Subcutaneous abdominal adipose tissue (tissue), 5 donors: Measurements from ENCODE around the gene TBATA.
"Not testable (repeated sequence)": the region's sequence is repeated elsewhere in the genome, so short reads cannot be mapped to it uniquely, and the experiment has no call there.

Experiments used
- H3K27ac ChIP-seq: one replicate; pipeline ENCODE4 v1.7.0; 2013; ENCODE audit warnings: low read depth, mild to moderate bottlenecking, inconsistent platforms, low read length, moderate library complexity
- H3K27me3 ChIP-seq, 5 donors: one replicate each; pipeline ENCODE4 v1.7.0; 2013; ENCODE audit warnings: low read length in 5 of 5, inconsistent platforms in 1 of 5; ENCODE audit not compliant: control insufficient read depth in 5 of 5, insufficient read depth in 4 of 5
- H3K36me3 ChIP-seq, 5 donors: one replicate each; pipeline ENCODE4 v1.7.0; 2013; ENCODE audit warnings: low read length in 5 of 5; ENCODE audit not compliant: control insufficient read depth in 5 of 5, insufficient read depth in 5 of 5
- H3K4me1 ChIP-seq, 5 donors: one replicate each; pipeline ENCODE4 v1.7.0; 2013; ENCODE audit warnings: low read length in 5 of 5, mild to moderate bottlenecking in 3 of 5, moderate library complexity in 1 of 5; ENCODE audit not compliant: control insufficient read depth in 5 of 5, insufficient read depth in 5 of 5
- H3K4me3 ChIP-seq, 5 donors: one replicate each; pipeline ENCODE4 v1.7.0; 2013; ENCODE audit warnings: low read length in 5 of 5, low read depth in 1 of 5
- H3K9ac ChIP-seq, 5 donors: one replicate each; pipeline ENCODE4 v1.7.0; 2013; ENCODE audit warnings: low read length in 5 of 5, mild to moderate bottlenecking in 4 of 5, moderate library complexity in 3 of 5
- H3K9me3 ChIP-seq, 5 donors: one replicate each; pipeline ENCODE4 v1.7.0; 2013; ENCODE audit warnings: low read length in 5 of 5; ENCODE audit not compliant: control insufficient read depth in 5 of 5
- donor health status: healthy.
- donor health status: healthy.
- donor health status: healthy.
- donor health status: healthy.
- donor health status: healthy.

TBATA gene

DNA sequence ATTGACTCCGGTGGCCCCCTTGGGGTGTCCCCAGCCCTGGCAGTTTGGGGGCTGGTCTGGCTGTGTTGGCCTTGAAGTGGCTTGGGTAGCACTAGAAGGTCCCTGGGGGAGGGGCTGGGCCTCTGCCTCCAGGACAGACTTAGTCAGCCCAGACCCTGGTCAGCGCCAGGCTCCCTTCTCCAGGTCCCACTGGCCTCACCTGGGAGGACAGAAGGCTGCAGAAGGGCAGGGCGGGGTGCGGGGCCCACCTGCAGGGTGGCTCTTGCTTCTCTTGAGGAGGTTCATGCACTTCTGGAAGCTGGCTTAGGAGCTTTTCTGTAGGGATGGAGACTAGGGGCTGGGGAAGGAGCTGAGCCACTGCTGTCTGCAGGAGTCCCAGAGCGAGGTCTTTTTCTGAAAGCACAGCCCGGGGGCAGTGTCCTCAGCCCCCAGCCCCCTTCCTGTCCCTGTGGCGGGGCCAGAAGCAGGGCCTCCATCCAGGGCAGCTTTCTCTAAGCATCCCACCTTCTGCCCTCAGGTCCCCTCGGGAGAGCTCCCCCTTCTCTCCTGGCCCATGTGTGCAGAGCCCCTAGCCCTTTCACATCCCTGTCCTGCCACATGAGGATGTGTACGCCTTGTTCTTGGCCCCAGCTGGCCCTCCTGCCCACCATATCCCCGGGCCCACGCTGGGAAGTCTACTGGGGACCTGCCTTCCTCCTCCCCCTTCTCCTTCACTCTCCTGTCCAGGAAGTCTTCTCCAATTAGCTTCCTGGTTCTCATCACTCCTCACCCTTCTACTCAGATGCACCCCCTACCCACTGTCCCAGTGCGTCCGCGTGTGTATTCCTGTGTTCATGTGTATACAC, 11.0 kb downstream of the TBATA start:
- Histone ChIP-seq H3K9me3 (no peaks in the 10 kb centered on the region), H3K9ac (no peak overlapping the region), H3K27ac (no peak overlapping the region), H3K36me3 (no peaks in the 10 kb centered on the region), H3K27me3 (peaks cover 0 to 3% (median 0%) of the 10 kb centered on the region in 5 donors), H3K4me1 (peaks cover 0 to 7% (median 4%) of the 10 kb centered on the region in 5 donors), H3K4me3 (no peak overlapping the region)

DNA sequence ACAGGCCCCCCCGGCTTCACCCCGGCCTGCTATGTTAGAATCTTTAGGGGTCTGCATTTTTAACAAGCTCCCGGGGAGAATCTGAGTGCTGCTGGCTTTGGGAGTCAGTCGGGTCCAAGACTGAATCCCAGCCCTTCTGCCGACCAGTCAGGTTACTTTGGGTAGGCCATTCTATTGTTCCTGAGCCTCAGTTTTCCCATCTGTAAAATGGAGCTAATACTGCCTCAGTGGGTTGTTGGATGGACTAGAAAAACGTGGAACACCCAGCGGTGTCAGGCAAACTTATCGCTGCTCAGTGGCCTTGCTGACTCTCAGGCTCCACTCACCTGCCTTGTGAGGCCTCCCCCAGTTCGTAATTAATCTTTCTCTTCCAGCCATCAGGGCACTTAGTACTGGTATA, 11.7 kb downstream of the TBATA start:
- no peaks in the 10 kb centered on the region for H3K9me3 ChIP-seq
- H3K4me3 ChIP-seq: no peak overlapping the region
- peaks cover 0 to 3% (median 0%) of the 10 kb centered on the region in 5 donors for H3K27me3 ChIP-seq
- H3K36me3 ChIP-seq: no peaks in the 10 kb centered on the region
- H3K9ac ChIP-seq: no peak overlapping the region
- H3K4me1 ChIP-seq: no peaks in the 10 kb centered on the region
- H3K27ac ChIP-seq: no peak overlapping the region

DNA sequence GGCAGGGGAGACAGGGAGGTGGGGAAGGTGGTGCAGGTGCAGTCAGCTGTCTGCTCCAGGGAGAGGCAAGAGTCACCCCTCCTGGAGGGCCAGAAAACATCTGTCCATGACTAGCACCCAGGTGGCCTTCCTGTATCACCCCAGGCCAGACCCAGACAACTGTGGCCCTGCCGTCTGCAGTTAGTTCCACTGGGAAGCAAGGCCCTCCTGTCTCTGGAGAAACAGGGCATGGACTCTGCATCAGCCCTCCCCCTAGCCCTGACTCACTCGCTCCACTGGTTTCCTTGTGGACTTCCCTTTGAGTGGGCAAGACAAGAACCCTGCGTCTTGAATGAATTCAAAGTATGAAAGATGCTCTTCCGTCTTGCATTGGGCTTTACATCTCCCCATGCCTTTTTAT, 12.6 kb downstream of the TBATA start:
- no peaks in the 10 kb centered on the region for H3K9me3 ChIP-seq
- no peak overlapping the region for H3K9ac ChIP-seq
- no peak overlapping the region for H3K27ac ChIP-seq
- H3K36me3 ChIP-seq: no peaks in the 10 kb centered on the region
- H3K27me3 ChIP-seq: peaks cover 0 to 3% (median 0%) of the 10 kb centered on the region in 5 donors
- no peak overlapping the region for H3K4me3 ChIP-seq
- H3K4me1 ChIP-seq: no peaks in the 10 kb centered on the region

DNA sequence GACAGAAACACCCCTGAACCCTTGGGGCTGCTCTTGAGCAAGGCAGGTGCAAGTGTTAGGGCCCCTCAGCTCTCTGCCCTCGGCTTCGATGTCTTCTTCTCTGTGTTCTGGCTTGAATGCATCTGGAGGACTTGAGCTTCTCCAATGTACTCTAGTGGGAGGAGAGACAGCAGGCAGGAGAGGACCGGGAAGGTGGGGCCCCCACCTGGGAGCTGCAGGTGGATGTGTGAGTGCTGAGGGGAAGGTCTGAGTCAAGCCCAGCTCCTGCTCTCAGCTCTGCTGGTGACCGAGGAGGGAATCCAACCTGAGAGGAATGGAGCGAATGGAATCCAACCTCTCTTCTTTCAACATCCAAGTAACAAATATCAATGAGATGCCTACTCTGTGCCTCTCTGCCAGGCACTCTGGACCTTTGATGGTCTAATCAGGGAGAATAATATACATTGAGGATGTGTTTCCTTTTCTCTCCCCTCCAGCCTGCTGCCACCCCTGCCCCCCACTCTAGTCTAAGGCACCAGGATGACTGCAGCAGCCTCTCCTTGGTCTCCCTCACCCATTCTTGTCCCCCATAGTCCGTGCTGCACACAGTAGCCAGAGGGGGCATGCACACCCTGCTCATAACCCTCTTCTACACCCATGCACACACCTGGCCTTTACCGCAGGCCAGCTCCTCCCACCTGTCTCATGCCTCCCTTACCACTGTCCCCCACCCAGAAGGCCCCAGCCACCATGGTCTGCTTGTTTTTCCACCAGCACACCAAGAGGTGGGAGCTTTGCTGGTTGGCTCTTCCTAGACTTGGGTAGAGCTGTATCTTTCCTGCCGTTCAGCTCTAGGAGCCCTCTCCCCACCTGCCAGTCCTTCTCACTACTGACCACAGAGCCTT, 13.6 kb downstream of the TBATA start:
- Histone ChIP-seq H3K9me3 (no peaks in the 10 kb centered on the region), H3K9ac (no peak overlapping the region), H3K27ac (no peak overlapping the region), H3K27me3 (peaks cover 0 to 3% (median 0%) of the 10 kb centered on the region in 5 donors), H3K36me3 (no peaks in the 10 kb centered on the region), H3K4me3 (no peak overlapping the region), H3K4me1 (no peaks in the 10 kb centered on the region)

DNA sequence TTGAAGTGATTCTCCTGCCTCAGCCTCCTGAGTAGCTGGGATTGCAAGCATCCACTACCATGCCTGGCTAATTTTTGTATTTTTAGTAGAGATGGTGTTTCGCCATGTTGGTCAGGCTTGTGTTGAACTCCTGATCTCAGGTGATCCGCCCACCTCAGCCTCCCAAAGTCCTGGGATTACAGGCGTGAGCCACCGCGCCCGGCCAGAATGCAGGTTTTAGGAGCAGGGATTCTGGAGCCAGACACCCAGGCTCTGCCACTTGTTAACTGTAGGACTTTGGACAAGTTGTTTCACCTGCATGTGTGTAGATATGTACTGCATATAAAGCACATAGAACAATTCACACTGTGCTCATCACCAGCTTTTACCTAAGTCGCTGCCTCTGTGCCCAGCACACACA, 14.7 kb downstream of the TBATA start:
- not testable (repeated sequence) for H3K9ac ChIP-seq, H3K4me1 ChIP-seq, H3K9me3 ChIP-seq, H3K36me3 ChIP-seq, H3K27ac ChIP-seq, H3K4me3 ChIP-seq, H3K27me3 ChIP-seq

DNA sequence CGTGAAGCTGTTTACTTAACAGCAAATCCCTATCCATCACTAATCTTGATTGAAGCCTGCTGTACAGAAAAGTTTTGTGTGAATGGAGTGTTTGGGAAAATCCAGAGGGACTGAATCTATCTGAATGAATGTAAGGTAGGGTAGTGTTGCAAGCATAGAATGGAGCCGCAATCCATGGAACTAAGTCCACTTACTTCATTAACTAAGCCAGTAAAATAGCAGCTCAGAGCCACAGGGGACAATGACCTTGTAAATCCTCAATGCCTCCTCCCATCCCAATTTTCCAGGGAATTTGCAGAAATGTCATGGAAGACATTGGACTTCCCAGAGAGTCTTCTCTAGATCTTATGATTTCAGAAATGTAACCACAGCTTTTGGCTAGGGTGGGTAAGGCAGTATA, 15.2 kb downstream of the TBATA start:
- H3K27ac ChIP-seq: no peak overlapping the region
- H3K9me3 ChIP-seq: peaks cover 0 to 7% (median 3%) of the 10 kb centered on the region in 5 donors
- H3K27me3 ChIP-seq: no peaks in the 10 kb centered on the region

DNA sequence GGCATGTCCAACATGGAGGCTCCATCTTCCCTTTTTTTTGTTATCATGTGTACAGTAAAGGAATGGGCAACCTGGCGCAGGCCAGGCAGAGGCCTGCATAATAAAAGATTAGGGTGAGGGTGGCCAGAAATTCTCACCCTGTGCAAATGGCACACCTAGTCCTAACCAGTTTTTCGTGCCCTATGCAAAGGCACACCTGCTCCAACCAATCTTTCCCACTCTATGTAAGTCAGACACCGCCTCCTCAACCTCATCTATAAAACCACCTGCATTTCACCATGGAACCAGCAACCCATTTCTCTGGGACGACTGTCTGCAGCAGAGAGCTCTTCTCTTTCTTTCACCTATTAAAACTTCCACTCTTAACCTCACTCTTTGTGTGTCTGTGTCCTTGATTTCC, 16.1 kb downstream of the TBATA start:
- Histone ChIP-seq H3K36me3 (no peaks in the 10 kb centered on the region), H3K4me3 (no peak overlapping the region), H3K27ac (no peak overlapping the region), H3K27me3 (no peaks in the 10 kb centered on the region), H3K4me1 (no peaks in the 10 kb centered on the region), H3K9me3 (peaks cover 0 to 7% (median 3%) of the 10 kb centered on the region in 5 donors), H3K9ac (no peak overlapping the region)

More for the DNA sequence above, 15.2 kb downstream of the TBATA start:
- no peak overlapping the region for H3K9ac ChIP-seq
- no peaks in the 10 kb centered on the region for H3K4me1 ChIP-seq
- H3K36me3 ChIP-seq: no peaks in the 10 kb centered on the region
- no peak overlapping the region for H3K4me3 ChIP-seq

DNA sequence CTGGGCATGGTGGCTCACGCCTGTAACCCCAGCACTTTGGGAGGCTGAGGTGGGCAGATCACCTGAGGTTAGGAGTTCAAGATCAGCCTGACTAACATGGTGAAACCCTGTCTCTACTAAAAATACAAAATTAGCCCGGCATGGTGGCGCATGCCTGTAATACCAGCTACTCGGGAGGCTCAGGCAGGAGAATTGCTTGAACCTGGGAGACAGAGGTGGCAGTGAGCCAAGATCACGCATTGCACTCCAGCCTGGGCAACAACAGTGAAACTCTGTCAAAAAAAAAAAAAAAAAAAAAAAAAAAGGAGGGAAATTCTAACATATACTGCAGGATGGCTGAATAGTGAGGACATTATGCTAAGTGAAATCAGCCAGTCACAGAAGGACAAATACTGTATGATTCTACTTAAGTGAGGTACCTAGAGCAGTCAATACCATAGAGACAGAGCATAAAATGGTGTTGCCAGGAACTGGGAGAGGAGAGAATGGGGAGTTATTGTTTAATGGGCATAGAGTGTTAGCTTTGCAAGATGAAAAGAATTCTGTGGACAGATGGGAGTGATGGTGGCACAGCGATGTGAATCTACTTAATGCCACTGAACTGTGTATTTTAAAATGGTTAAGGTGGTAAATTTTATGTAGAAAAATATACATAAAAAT, 17.0 kb downstream of the TBATA start:
- H3K9ac ChIP-seq, H3K9me3 ChIP-seq, H3K4me3 ChIP-seq, H3K27ac ChIP-seq, H3K27me3 ChIP-seq, H3K4me1 ChIP-seq, H3K36me3 ChIP-seq: not testable (repeated sequence)

DNA sequence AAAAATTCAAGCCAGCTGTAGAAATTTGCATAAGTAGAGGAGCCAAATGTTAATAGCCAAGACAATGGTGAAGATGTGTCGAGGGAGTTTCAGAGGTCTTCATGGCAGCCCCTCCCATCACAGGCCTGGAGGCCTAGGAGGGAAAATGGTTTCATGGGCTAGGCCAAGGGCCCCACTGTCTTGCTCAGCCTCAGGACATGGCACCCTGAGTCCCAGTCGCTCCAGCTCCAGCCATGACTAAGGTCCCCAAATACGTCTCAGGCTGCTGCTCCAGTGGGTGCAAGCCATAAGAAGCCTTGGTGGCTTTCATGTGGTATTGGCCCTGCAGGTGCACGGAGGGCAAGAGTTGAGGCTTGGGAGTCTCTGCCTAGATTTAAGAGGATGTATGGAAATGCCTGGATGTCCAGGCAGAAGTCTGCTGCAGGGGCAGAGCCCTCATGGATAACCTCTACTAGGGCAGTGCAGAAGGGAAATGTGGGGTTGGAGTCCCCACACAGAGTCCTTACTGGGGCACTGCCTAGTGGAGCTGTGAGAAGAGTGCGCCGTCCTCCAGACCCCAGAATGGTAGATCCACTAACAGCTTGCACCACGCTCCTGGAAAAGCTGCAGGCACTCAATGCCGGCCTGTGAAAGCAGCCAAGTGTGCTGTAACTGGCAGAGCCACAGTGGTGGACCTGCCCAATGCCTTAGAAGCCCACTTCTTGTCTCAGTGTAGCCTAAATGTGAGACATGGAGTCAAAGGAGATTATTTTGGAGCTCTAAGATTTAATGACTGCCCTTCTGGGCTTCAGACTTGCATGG, 19.2 kb downstream of the TBATA start:
- Histone ChIP-seq H3K27ac (no peak overlapping the region), H3K9me3 (peaks cover 0 to 7% (median 3%) of the 10 kb centered on the region in 5 donors), H3K4me3 (no peak overlapping the region), H3K4me1 (peaks cover 0 to 9% (median 3%) of the 10 kb centered on the region in 5 donors), H3K36me3 (no peaks in the 10 kb centered on the region), H3K27me3 (no peaks in the 10 kb centered on the region), H3K9ac (no peak overlapping the region)
